HepG2 (cell line): ENCODE measurements around the gene FMO1. TPM values are rescaled to one million over a fixed set of nuclear protein-coding genes. Genes with fewer than 3 reads are reported as not detected.

ENCODE experiments used
- ATAC-seq: fragments of 200-7000 bp; cut with Tn5 transposase; 3 replicates; pipeline ENCODE4 v1.9.1; 2020; ENCODE audit warnings: mild to moderate bottlenecking, moderate library complexity
- BruUV-seq: library from RNA; stranded (reverse); fragments of 400-500 nt; replicated peaks from 2 replicates; lab custom pipeline; 2021; lab: Mats Ljungman, UMichigan
- CTCF ChIA-PET: fragments of 300-600 bp; formaldehyde crosslinking; extraction: SDS; loops from one replicate; lab custom pipeline; 2021; ENCODE audit warnings: low total read pairs, inconsistent platforms, low intra/inter-chr PET ratio; lab: Yijun Ruan, JAX
- POLR2A ChIA-PET: fragments of 350-600 bp; sonication (Branson Sonifier 250); formaldehyde crosslinking; loops from one replicate; lab custom pipeline; 2020; ENCODE audit warnings: antibody characterized with exemption, inconsistent platforms; lab: Yijun Ruan, JAX
- DNase-seq: peaks from one replicate; pipeline ENCODE4 v3.0.0-alpha.2; 2015; ENCODE audit warnings: low spot score
- FAIRE-seq: peaks from 3 replicates; lab custom pipeline; 2011; peaks lifted over from hg19 to GRCh38; lab: Jason Lieb, UNC
- H2AFZ ChIP-seq: one replicate; pipeline ENCODE4 v1.6.1; 2011; ENCODE audit warnings: low read length, inconsistent platforms
- H3K27ac ChIP-seq: fragments of 300-600 bp; 3 replicates; pipeline ENCODE4 v1.8.0; 2011; ENCODE audit warnings: mixed run types, mild to moderate bottlenecking, mixed read lengths, low read length, inconsistent platforms; ENCODE audit not compliant: insufficient read depth; ENCODE audit errors: extremely low read length
- H3K27me3 ChIP-seq, 2 experiments: fragments of 200-600 bp in 1 of 2; 2 replicates in 1 of 2; 3 replicates in 1 of 2; pipeline versions ENCODE4 v1.6.0 to v1.8.0; 2011; ENCODE audit warnings: low read length in 2 of 2, mild to moderate bottlenecking in 2 of 2, moderate library complexity in 2 of 2, inconsistent platforms in 1 of 2; ENCODE audit not compliant: insufficient read depth in 2 of 2, control insufficient read depth in 1 of 2
- H3K36me3 ChIP-seq, 2 experiments: fragments of 200-600 bp in 1 of 2; replicated peaks in 1 of 2; 2 replicates in 1 of 2; 3 replicates in 1 of 2; pipeline versions ENCODE4 v1.5.1 to v1.8.0; 2011; ENCODE audit warnings: low read length in 2 of 2, inconsistent platforms in 1 of 2; ENCODE audit not compliant: insufficient read depth in 2 of 2, control insufficient read depth in 1 of 2
- H3K4me1 ChIP-seq: 2 replicates; pipeline ENCODE4 v1.5.1; 2012; ENCODE audit warnings: low read length, inconsistent platforms; ENCODE audit not compliant: insufficient read depth
- H3K4me2 ChIP-seq: 2 replicates; pipeline ENCODE4 v1.6.0; 2011; ENCODE audit warnings: low read depth, low read length, inconsistent platforms
- H3K4me3 ChIP-seq, 3 experiments: fragments of 200-600 bp in 1 of 3; sonication (generic), shearing (Covaris generic) in 1 of 3; replicated peaks in 1 of 3; 2 replicates each; pipeline ENCODE4 v1.5.1; 2011 to 2016; ENCODE audit warnings: low read length in 3 of 3, inconsistent platforms in 2 of 3, low read depth in 2 of 3, mild to moderate bottlenecking in 2 of 3, control low read depth in 1 of 3, mixed read lengths in 1 of 3; ENCODE audit not compliant: insufficient read depth in 1 of 3
- H3K79me2 ChIP-seq: one replicate; pipeline ENCODE4 v1.6.1; 2011; ENCODE audit warnings: low read length, inconsistent platforms; ENCODE audit not compliant: insufficient read depth
- H3K9ac ChIP-seq: 2 replicates; pipeline ENCODE4 v1.6.0; 2011; ENCODE audit warnings: mild to moderate bottlenecking, low read depth, low read length, inconsistent platforms; ENCODE audit not compliant: insufficient read depth
- H3K9me3 ChIP-seq: 2 replicates; pipeline ENCODE4 v1.5.1; 2012; ENCODE audit warnings: mild to moderate bottlenecking, low read length
- H4K20me1 ChIP-seq: 2 replicates; pipeline ENCODE4 v1.6.0; 2011; ENCODE audit warnings: inconsistent platforms, mild to moderate bottlenecking, low read length, moderate library complexity; ENCODE audit not compliant: insufficient read depth
- CEBPB ChIP-seq: IDR thresholded peaks from 2 replicates; pipeline ENCODE4 v1.6.1; 2011; ENCODE audit warnings: low read depth, low read length, improper control_type of control experiment, borderline replicate concordance
- CEBPG ChIP-seq: IDR thresholded peaks from 2 replicates; pipeline ENCODE4 v1.6.1; 2016
- ETV5 ChIP-seq: IDR thresholded peaks from 2 replicates; pipeline ENCODE4 v1.6.1; 2018; ENCODE audit warnings: missing biosample characterization, missing genetic modification reagents, inconsistent platforms, borderline replicate concordance
- HOXA5 ChIP-seq: sonication (generic); formaldehyde crosslinking; IDR thresholded peaks from 2 replicates; pipeline ENCODE4 v1.4.0; 2020; ENCODE audit warnings: missing genetic modification reagents
- NCOA1 ChIP-seq: sonication (generic); formaldehyde crosslinking; IDR thresholded peaks from 2 replicates; pipeline ENCODE4 v1.9.0; 2021; ENCODE audit warnings: missing genetic modification reagents
- RCOR2 ChIP-seq: IDR thresholded peaks from 2 replicates; pipeline ENCODE4 v1.6.1; 2016; ENCODE audit warnings: missing biosample characterization, missing genetic modification reagents
- REXO4 ChIP-seq: sonication (generic); formaldehyde crosslinking; IDR thresholded peaks from 2 replicates; pipeline ENCODE4 v1.8.0; 2022; ENCODE audit warnings: missing genetic modification reagents, mild to moderate bottlenecking, borderline replicate concordance
- ZNF549 ChIP-seq: sonication (generic); formaldehyde crosslinking; IDR thresholded peaks from 2 replicates; pipeline ENCODE4 v1.5.0; 2020; ENCODE audit warnings: missing genetic modification reagents
- ZNF878 ChIP-seq: sonication (generic); formaldehyde crosslinking; IDR thresholded peaks from 2 replicates; pipeline ENCODE4 v1.8.1; 2023; ENCODE audit warnings: mild to moderate bottlenecking, missing genetic modification reagents, moderate library complexity
- WGBS: methylation state at CpG from one replicate; pipeline ENCODE4 v1.1.6; 2017; ENCODE audit warnings: low lambda C conversion rate; 5-methylcytosine and 5-hydroxymethylcytosine counted together
- in situ Hi-C: cut with HindIII; loops from 2 replicates; pipeline ENCODE4 v1.10.0; 2017; ENCODE audit warnings: low pct_unique_long_range_greater_than_20kb; ENCODE audit not compliant: extremely low pct_ligation_motif_present
- intact Hi-C: fragments of 100-400 bp; cut with micrococcal nuclease; formaldehyde crosslinking; loops from one replicate; pipeline ENCODE4 v1.10.0; 2022; ENCODE audit not compliant: unreplicated experiment
- polyA plus RNA-seq, 8 experiments: library from polyadenylated mRNA; depleted of rRNA in 3 of 8; stranded (reverse) in 7 of 8; unstranded in 1 of 8; fragments of >200 nt; fragmentation: Illumina TruSeq in 4 of 8; extraction: Trizol in 4 of 8; gene quantifications; 2 replicates each; pipeline versions ENCODE4 v1.2.1 to v1.2.3, GENCODE V29; 2011 to 2016; ENCODE audit warnings: low read depth in 4 of 8, missing spikeins in 1 of 8, mixed read lengths in 1 of 8; ENCODE audit not compliant: insufficient read depth in 1 of 8
- total RNA-seq, 5 experiments: library from RNA; depleted of rRNA; stranded (reverse); fragments of >200 nt; fragmentation: Illumina TruSeq; extraction: Trizol; gene quantifications; 2 replicates each; pipeline ENCODE4 v1.2.3, GENCODE V29; 2016; ENCODE audit warnings: low read depth in 1 of 5
- TF ChIP-seq, protein P1 (sequence below): sonication (generic); formaldehyde crosslinking; IDR thresholded peaks from 2 replicates; pipeline ENCODE4 v1.5.0; 2020; ENCODE audit warnings: missing genetic modification reagents

FMO1 gene
- total and polyA plus RNA-seq, 2 of the 13 experiments (the other 11 are each of a cell fraction or from before 2014, with no cell fraction given) = not detected

- Histone ChIP-seq H3K27me3 (no peaks in the 10 kb centered on the region), H3K4me1 (peaks cover 8% of the 10 kb centered on the region; the same call in 1 of the 2 replicates), H3K4me3 (no peak overlapping the region), H3K9ac (no peak overlapping the region), H3K4me2 (no peak overlapping the region), H2AFZ (no peak overlapping the region), H3K9me3 (no peaks in the 10 kb centered on the region), H4K20me1 (no peaks in the 10 kb centered on the region), H3K36me3 (no peaks in the 10 kb centered on the region), H3K79me2 (no peaks in the 10 kb centered on the region), H3K27ac (no peak overlapping the region)
- intact Hi-C loops = loop anchor here (10.0 kb wide), 1 partner anchor 346 kb away; no protein-coding TSS in a partner anchor
- BruUV-seq = no TSS peak
- no peak for DNase-seq
- ChIA-PET CTCF (no interaction called here), POLR2A (no interaction called here)
- WGBS = 0% methylated on average over 2 of the region's 3 CpGs
- in situ Hi-C loops = no loop called here
- ATAC-seq = no peak
- TF ChIP-seq, protein P1, sequence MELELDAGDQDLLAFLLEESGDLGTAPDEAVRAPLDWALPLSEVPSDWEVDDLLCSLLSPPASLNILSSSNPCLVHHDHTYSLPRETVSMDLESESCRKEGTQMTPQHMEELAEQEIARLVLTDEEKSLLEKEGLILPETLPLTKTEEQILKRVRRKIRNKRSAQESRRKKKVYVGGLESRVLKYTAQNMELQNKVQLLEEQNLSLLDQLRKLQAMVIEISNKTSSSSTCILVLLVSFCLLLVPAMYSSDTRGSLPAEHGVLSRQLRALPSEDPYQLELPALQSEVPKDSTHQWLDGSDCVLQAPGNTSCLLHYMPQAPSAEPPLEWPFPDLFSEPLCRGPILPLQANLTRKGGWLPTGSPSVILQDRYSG (CRISPR knock-in tag) = no peak
- TF ChIP-seq RCOR2 (CRISPR knock-in tag) = no peak
- no peak for TF ChIP-seq ETV5 (CRISPR knock-in tag)
- TF ChIP-seq NCOA1 (CRISPR knock-in tag) = no peak
- no peak for TF ChIP-seq ZNF878 (CRISPR knock-in tag)
- FAIRE-seq = no peak
Measured at GRCh38 chr1:171310661-171311087, 62.4 kb downstream of the FMO1 start.

DNA sequence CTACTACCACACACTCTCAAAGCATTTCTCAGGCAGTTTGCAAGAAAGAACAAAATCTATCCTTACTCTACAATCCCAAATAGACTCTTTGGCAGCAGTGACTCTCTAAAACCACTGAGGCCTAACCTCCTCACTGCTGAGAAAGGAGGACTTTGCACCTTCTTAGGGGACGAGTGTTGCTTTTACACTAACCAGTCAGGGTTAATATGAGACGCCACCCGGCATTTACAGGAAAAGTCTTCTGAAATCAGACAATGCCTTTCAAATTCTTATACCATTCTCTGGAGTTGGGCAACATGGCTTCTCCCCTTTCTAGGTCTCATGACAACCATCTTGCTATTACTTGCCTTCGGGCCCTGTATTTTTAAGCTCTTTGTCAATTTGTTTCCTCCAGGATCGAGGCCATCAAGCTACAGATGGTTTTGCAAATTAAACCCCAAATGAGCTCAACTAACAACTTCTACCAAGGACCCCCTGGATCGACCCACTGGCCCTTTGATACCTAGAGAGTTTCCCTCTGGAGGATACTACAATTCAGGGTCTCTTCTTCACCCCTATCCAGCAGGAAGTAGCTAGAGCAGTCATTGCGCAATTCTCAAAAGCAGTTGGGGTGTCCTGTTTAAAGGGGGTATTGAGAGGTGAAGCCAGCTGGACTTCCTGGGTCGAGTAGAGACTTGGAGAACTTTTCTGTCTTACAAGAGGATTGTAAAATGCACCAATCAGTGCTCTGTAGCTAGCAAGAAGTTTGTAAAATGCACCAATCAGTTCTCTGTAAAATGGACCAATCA is 63.7 kb downstream of the FMO1 start:
- intact Hi-C loops = loop anchor here (10.0 kb wide), 1 partner anchor 347 kb away; no protein-coding TSS in a partner anchor
- H3K36me3 ChIP-seq = no peaks in the 10 kb centered on the region
- peaks cover 8% of the 10 kb centered on the region; the same call in 1 of the 2 replicates for H3K4me1 ChIP-seq
- ATAC-seq (no peak), FAIRE-seq (no peak), DNase-seq (no peak)
- CTCF ChIA-PET = no interaction called here
- H3K4me2 ChIP-seq = no peak overlapping the region
- WGBS = 31% methylated on average over 8 of the region's 8 CpGs
- POLR2A ChIA-PET = no interaction called here
- TF ChIP-seq CEBPG (CRISPR knock-in tag) (0 out of 2 replicates have a peak, but pooled peaks have one; percentile 13), HOXA5 (CRISPR knock-in tag) (no peak), CEBPB (peak; percentile 80), REXO4 (CRISPR knock-in tag) (no peak), ZNF549 (CRISPR knock-in tag) (no peak)
- no TSS peak for BruUV-seq
- H3K4me3 ChIP-seq = no peak overlapping the region
- H2AFZ ChIP-seq = no peak overlapping the region
- in situ Hi-C loops = no loop called here
- H3K9me3 ChIP-seq = no peaks in the 10 kb centered on the region
- H3K27ac ChIP-seq = no peak overlapping the region
- no peak overlapping the region for H3K9ac ChIP-seq
- no peaks in the 10 kb centered on the region for H3K27me3 ChIP-seq
- no peaks in the 10 kb centered on the region for H4K20me1 ChIP-seq
- no peaks in the 10 kb centered on the region for H3K79me2 ChIP-seq
